Activated T-helper 17 cell treated with anti-CD3 and anti-CD28 coated beads, Interleukin-2, amount 50 U/mL, for 72 hours (primary cell): ENCODE results near the gene AKR7A3. TPM values are rescaled to one million over a fixed set of nuclear protein-coding genes. Genes with fewer than 3 reads are reported as not detected.
"Not testable (repeated sequence)": the region's sequence is repeated elsewhere in the genome, so short reads cannot be mapped to it uniquely, and the experiment has no call there.

ENCODE experiments used
- ATAC-seq: fragments of 150-1000 bp; cut with Tn5 transposase; replicated peaks from 2 replicates; pipeline ENCODE4 v1.10.0; 2021; ENCODE audit warnings: mild to moderate bottlenecking, moderate library complexity
- H3K27ac Mint-ChIP-seq: one replicate; pipeline ENCODE4 v1.8.0; 2022; ENCODE audit warnings: mixed read lengths
- H3K27me3 Mint-ChIP-seq: one replicate; pipeline ENCODE4 v1.8.0; 2022; ENCODE audit warnings: mixed read lengths
- H3K36me3 Mint-ChIP-seq: one replicate; pipeline ENCODE4 v1.8.0; 2022; ENCODE audit warnings: low read depth, mild to moderate bottlenecking, mixed read lengths
- H3K4me1 Mint-ChIP-seq: one replicate; pipeline ENCODE4 v1.8.0; 2022; ENCODE audit warnings: mixed read lengths
- H3K4me3 Mint-ChIP-seq: one replicate; pipeline ENCODE4 v1.8.0; 2022; ENCODE audit warnings: mild to moderate bottlenecking, mixed read lengths
- H3K9me3 Mint-ChIP-seq: one replicate; pipeline ENCODE4 v1.8.0; 2022; ENCODE audit warnings: mixed read lengths
- total RNA-seq, 2 donors: library from RNA; stranded (reverse); gene quantifications; one replicate each; pipeline ENCODE4 v1.2.3, GENCODE V29; 2022

The AKR7A3 gene
- total RNA-seq, 2 donors from 2014 or later: 0.71 to 1.6 TPM

- peaks cover 28% of the 10 kb centered on the region for H3K4me1 Mint-ChIP-seq
- peak within 1 kb of the TSS; percentile 82 for H3K27ac Mint-ChIP-seq
- H3K9me3 Mint-ChIP-seq: no peaks in the 10 kb centered on the region
Observed at GRCh38 chr1:19311931-19312781, 23.6 kb upstream of the AKR7A3 start, which contains the start of the genes AKR7A2 and SLC66A1. TSS of gene AKR7A2 (minus strand) at chr1:19312144. CDS start at chr1:19312124, 20 bp downstream. TSS of gene SLC66A1 (plus strand) at chr1:19312326. CDS start at chr1:19317678, 5,352 bp downstream.

DNA sequence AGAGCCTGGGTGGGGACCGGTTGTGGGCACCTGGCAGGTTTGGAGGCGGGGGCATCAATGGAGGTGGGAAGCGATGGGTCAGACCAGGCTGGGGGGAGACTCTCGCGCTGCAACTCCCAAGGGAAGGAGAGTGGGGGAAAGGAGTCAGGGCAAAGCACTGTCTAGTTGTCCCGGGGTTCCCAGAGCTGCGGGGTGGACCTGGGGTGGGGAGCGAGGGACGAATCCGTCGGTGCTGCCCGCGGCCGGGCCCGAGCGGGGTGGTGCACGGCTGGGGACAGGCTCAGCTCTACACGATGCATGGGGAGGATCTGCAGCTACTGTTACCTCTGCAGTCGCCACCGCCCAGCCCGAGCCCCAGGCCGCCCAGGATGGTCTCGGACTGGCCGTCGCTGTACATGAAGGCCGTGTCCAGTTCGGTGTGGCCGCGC, 22.9 kb upstream of the AKR7A3 start:
- peaks cover 28% of the 10 kb centered on the region for H3K4me1 Mint-ChIP-seq
- no peaks in the 10 kb centered on the region for H3K27me3 Mint-ChIP-seq
- H3K9me3 Mint-ChIP-seq: no peaks in the 10 kb centered on the region
- peak; percentile 25 for ATAC-seq
- peaks cover 25% of the 10 kb centered on the region for H3K36me3 Mint-ChIP-seq
- peak overlapping the region; percentile 82 for H3K27ac Mint-ChIP-seq
- peak overlapping the region; percentile 81 for H3K4me3 Mint-ChIP-seq

More at GRCh38 chr1:19311931-19312781, 23.6 kb upstream of the AKR7A3 start, which contains the start of the genes AKR7A2 and SLC66A1:
- Mint-ChIP-seq H3K36me3 (peaks cover 18% of the 10 kb centered on the region), H3K4me3 (peak within 1 kb of the TSS; percentile 81), H3K27me3 (no peaks in the 10 kb centered on the region)
- ATAC-seq: peak; percentile 97

DNA sequence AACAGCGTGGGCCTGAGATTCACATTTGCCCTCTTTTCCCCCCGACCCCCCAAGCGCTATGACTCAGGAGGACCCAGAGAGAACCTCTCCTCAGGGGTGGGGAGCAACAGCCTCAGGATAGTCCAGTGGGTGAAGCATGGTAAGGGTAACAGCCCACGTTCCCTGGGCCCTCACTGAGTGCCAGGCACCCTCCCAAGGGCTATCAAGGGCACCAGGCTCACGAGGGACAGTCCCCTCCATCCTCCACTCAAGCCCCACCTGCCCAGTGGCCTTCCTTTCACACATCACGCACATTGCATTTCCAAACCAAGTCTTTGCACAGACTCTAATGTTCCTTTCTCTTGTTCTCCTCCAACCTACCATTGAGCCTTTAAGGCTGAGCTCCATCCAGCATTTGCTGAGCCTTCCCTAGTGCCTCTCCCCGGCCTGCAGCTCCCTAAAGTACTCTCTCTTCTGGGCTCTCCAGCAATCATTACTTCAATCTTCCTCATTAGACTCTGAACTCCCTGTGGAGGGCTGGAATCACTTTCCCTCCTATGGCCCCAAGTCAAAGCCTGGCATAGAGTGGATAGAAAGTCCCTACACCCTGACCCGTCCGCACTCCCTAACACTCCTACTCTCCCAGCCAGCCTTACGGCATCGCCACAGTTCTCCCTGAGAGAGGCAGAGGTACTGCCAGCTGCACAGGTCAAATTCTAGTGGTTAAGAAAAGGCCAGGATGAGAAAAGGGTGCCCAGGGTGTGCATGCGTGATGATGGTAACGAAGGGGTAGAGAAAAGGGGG, 22.3 kb upstream of the AKR7A3 start:
- Mint-ChIP-seq H3K4me1 (peaks cover 25% of the 10 kb centered on the region), H3K9me3 (no peaks in the 10 kb centered on the region), H3K27ac (peak overlapping the region; percentile 82), H3K36me3 (peaks cover 31% of the 10 kb centered on the region), H3K4me3 (peak overlapping the region; percentile 81), H3K27me3 (no peaks in the 10 kb centered on the region)
- ATAC-seq: no peak

DNA sequence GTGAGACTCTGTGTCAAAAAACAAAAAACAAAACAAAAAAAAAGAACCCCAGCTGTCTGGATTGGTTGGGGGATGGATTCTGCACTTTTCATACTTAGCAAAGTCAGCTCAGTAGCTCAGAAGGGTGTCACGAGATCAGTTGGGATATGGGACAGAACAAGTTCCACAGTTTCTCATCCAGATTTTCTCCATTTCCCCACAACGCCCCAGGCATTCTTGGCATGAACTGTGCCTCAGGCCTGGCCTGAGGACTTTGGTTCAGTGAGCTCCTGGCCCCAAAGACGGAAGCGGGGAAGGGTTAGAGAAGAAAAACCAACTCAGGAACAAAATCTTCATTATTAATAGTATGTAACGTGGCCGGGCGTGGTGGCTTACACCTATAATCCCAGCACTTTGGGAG, 21.5 kb upstream of the AKR7A3 start:
- Mint-ChIP-seq H3K27me3 (no peaks in the 10 kb centered on the region), H3K4me3 (peak overlapping the region; percentile 81), H3K27ac (no peak overlapping the region), H3K36me3 (peaks cover 39% of the 10 kb centered on the region), H3K4me1 (peaks cover 22% of the 10 kb centered on the region), H3K9me3 (no peaks in the 10 kb centered on the region)
- no peak for ATAC-seq

- peaks cover 22% of the 10 kb centered on the region for H3K4me1 Mint-ChIP-seq
- H3K27ac Mint-ChIP-seq: no peak overlapping the region
- H3K27me3 Mint-ChIP-seq: no peaks in the 10 kb centered on the region
- peaks cover 47% of the 10 kb centered on the region for H3K36me3 Mint-ChIP-seq
- H3K4me3 Mint-ChIP-seq: no peak overlapping the region
- H3K9me3 Mint-ChIP-seq: no peaks in the 10 kb centered on the region
- ATAC-seq: no peak
Observed at GRCh38 chr1:19309123-19309813, 20.7 kb upstream of the AKR7A3 start.

DNA sequence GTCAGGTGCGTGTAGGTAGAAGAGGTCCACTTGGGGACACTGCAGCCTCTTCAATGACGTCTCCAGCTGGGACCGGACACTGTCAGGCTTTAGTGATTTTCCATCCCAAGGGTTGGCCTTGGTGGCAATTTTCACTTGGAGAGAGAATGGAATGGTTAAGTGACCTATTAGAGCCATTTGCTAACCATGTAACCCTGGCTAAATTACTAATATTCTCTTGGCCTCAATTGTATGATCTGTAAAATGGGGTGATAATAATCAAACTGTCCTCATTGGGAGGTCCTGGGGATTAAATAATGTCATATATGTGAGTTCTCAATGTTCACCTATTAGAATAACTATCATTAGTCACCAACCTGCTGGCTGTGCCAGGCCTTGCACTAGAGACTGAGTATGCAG, 19.9 kb upstream of the AKR7A3 start:
- no peak overlapping the region for H3K4me3 Mint-ChIP-seq
- H3K36me3 Mint-ChIP-seq: peaks cover 53% of the 10 kb centered on the region
- no peak overlapping the region for H3K27ac Mint-ChIP-seq
- no peaks in the 10 kb centered on the region for H3K27me3 Mint-ChIP-seq
- ATAC-seq: no peak
- H3K4me1 Mint-ChIP-seq: peaks cover 20% of the 10 kb centered on the region
- H3K9me3 Mint-ChIP-seq: no peaks in the 10 kb centered on the region

GRCh38 chr1:19307794-19308508, 19.4 kb upstream of the AKR7A3 start:
- no peak for ATAC-seq
- H3K4me3 Mint-ChIP-seq: no peak overlapping the region
- no peaks in the 10 kb centered on the region for H3K9me3 Mint-ChIP-seq
- H3K27me3 Mint-ChIP-seq: no peaks in the 10 kb centered on the region
- peaks cover 14% of the 10 kb centered on the region for H3K4me1 Mint-ChIP-seq
- no peak overlapping the region for H3K27ac Mint-ChIP-seq
- peaks cover 58% of the 10 kb centered on the region for H3K36me3 Mint-ChIP-seq

DNA sequence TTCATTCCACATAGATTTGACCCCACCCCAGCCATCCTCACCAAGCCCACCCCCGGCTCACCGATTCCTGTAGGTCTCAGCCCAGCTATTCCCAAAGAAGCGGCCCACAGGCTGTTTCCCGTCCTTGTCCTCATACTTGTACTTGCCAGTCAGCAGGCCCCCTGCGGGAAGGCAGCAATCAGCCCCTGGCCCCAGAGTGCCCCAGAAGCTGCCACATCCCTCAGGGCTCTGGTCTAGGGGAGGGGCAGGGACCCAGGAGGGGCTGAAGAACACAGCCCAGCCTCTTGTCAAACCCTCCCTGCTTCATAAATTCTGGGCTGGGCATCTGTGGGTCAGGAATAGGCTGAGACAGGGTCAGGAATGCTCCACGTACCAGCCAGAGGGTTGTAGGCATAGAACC, 18.4 kb upstream of the AKR7A3 start:
- Mint-ChIP-seq H3K4me1 (peaks cover 13% of the 10 kb centered on the region), H3K4me3 (no peak overlapping the region), H3K27me3 (no peaks in the 10 kb centered on the region), H3K27ac (no peak overlapping the region), H3K9me3 (no peaks in the 10 kb centered on the region), H3K36me3 (peaks cover 62% of the 10 kb centered on the region)
- no peak for ATAC-seq

DNA sequence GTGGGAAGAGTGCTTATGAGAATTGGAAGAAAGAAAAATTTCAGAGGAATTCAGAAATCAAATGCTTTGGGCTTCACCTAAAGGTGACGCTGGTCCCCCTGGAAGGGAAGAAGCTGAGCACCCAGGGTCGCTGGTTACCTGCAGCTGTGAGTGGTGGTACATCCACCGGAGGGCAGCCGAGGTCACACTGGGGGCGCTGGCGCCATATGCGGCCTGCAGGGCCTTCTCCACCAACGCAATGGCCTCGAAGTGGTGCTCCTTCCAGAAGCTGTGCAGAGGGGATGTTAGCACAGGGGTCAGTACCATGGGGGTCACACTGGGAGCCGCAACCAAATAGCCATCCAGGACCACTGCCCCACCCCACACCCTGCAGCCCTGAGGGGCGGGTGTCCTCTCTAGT, 17.3 kb upstream of the AKR7A3 start:
- H3K4me3 Mint-ChIP-seq: no peak overlapping the region
- peaks cover 8% of the 10 kb centered on the region for H3K4me1 Mint-ChIP-seq
- H3K27ac Mint-ChIP-seq: peak overlapping the region; percentile 58
- ATAC-seq: no peak
- no peaks in the 10 kb centered on the region for H3K27me3 Mint-ChIP-seq
- H3K36me3 Mint-ChIP-seq: peaks cover 62% of the 10 kb centered on the region
- H3K9me3 Mint-ChIP-seq: no peaks in the 10 kb centered on the region

GRCh38 chr1:19304081-19304480, 15.5 kb upstream of the AKR7A3 start:
- not testable (repeated sequence) for H3K9me3 Mint-ChIP-seq, H3K4me3 Mint-ChIP-seq, H3K4me1 Mint-ChIP-seq, ATAC-seq, H3K27me3 Mint-ChIP-seq, H3K27ac Mint-ChIP-seq
- peaks cover 62% of the 10 kb centered on the region for H3K36me3 Mint-ChIP-seq

DNA sequence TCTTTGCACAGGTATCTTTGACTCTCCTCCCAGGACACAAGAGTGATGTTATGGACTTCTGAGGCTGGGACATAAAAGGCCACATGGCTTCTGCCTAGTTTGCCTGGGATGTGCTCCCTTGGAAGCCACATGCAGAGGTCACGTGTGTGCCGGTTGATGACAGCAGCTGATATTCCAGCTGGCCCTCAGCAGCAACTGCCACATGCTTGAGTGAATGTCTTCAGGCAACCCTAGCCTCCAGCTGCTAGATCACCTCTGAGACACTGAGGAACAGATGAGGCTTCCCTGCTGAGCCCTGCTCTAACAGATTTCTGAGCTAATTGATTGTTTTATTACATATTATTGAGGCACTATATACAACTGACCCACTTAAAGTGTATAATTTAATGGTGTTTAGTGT, 11.6 kb upstream of the AKR7A3 start:
- no peak overlapping the region for H3K27ac Mint-ChIP-seq
- no peak for ATAC-seq

DNA sequence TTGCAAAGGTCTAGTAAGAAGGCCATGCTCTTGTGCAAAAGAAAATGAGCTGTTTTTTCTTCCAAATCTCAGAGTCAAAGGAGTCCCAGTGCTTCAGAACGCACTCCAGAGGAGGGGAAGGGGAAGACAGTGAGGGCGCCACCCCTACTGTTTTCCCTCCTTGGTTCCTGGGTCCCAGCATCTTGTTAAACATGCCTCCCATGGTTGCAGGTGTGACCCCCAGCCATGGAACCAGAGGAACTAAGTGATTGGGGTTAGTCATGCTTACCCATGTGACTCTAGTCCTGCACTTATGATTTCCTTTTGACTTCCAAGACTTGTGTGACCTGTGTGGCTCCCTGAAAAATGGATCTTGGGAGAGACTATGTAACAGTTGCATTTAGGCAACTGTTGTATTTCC, 6.1 kb upstream of the AKR7A3 start:
- Mint-ChIP-seq H3K27ac (no peak overlapping the region), H3K4me1 (peaks cover 6% of the 10 kb centered on the region), H3K4me3 (no peak overlapping the region), H3K36me3 (no peaks in the 10 kb centered on the region), H3K27me3 (peaks cover 1% of the 10 kb centered on the region), H3K9me3 (peaks cover 16% of the 10 kb centered on the region)
- ATAC-seq: no peak

More for the DNA sequence above, 11.6 kb upstream of the AKR7A3 start:
- no peaks in the 10 kb centered on the region for H3K27me3 Mint-ChIP-seq
- H3K9me3 Mint-ChIP-seq: peaks cover 6% of the 10 kb centered on the region
- H3K4me1 Mint-ChIP-seq: peaks cover 6% of the 10 kb centered on the region
- no peak overlapping the region for H3K4me3 Mint-ChIP-seq
- H3K36me3 Mint-ChIP-seq: peaks cover 25% of the 10 kb centered on the region

DNA sequence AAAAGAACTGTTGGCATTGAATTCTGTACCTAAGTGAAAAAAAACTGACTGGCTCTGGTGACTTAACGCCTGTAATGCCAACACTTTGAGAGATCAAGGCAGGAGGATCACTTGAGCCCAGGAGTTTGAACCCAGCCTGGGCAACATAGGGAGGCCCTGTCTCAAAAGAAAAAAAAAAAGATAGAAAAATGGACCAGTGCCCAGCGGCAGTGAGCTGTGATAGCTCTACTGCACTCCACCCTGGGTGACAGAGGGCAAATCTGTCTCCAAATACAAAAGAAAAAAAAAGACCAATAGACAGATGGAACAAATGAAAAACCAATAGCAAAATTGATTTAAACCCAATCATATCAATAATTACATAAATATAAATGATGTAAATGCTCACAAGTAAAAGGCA, 674 bp upstream of the AKR7A3 start:
- Mint-ChIP-seq H3K9me3 (peaks cover 3% of the 10 kb centered on the region), H3K27me3 (peaks cover 10% of the 10 kb centered on the region), H3K4me3 (peak overlapping the region; percentile 66), H3K27ac (no peak overlapping the region), H3K36me3 (no peaks in the 10 kb centered on the region), H3K4me1 (no peaks in the 10 kb centered on the region)
- ATAC-seq: no peak
